Spinal cord (tissue), 10 donors: ENCODE results near the gene PPM1A. TPM values are rescaled to one million over a fixed set of nuclear protein-coding genes. Genes with fewer than 3 reads are reported as not detected.

Experiments used
- DNase-seq, 6 donors: peaks; one replicate each; pipeline versions ENCODE4 v3.0.0 to v3.0.0-alpha.2; 2013 to 2015; ENCODE audit warnings: low spot score in 6 of 6, low read depth in 4 of 6
- H3K27ac ChIP-seq: one replicate; pipeline ENCODE4 v1.5.1; 2013; ENCODE audit warnings: low read depth, low read length, control low read depth
- H3K27me3 ChIP-seq: one replicate; pipeline ENCODE4 v1.6.1; 2013; ENCODE audit warnings: low read length; ENCODE audit not compliant: control insufficient read depth, insufficient read depth
- H3K36me3 ChIP-seq: one replicate; pipeline ENCODE4 v1.6.1; 2013; ENCODE audit warnings: low read length; ENCODE audit not compliant: control insufficient read depth, insufficient read depth
- H3K4me1 ChIP-seq: one replicate; pipeline ENCODE4 v1.6.1; 2013; ENCODE audit warnings: low read length; ENCODE audit not compliant: control insufficient read depth, insufficient read depth
- H3K4me3 ChIP-seq: one replicate; pipeline ENCODE4 v1.5.1; 2013; ENCODE audit warnings: low read depth, low read length, control low read depth
- H3K9me3 ChIP-seq: one replicate; pipeline ENCODE4 v1.6.1; 2013; ENCODE audit warnings: low read length; ENCODE audit not compliant: control insufficient read depth, insufficient read depth
- WGBS: methylation state at CpG from one replicate; pipeline ENCODE4 v1.1.5; 2013; ENCODE audit warnings: missing lambda C conversion rate; ENCODE audit not compliant: insufficient coverage; 5-methylcytosine and 5-hydroxymethylcytosine counted together
- long read RNA-seq, 4 donors: transcript quantifications; one replicate each; lab custom pipeline, GENCODE V29; 2026
- polyA plus RNA-seq, 2 donors: library from polyadenylated mRNA; unstranded; fragments of 120-200 nt; gene quantifications; one replicate each; pipeline ENCODE4 v1.2.1, GENCODE V29; 2013; ENCODE audit not compliant: insufficient read length in 2 of 2
- total RNA-seq, 2 donors: library from RNA; depleted of rRNA in 1 of 2; stranded (reverse); fragments of 120-200 nt in 1 of 2; fragments of >200 nt in 1 of 2; gene quantifications; one replicate each; pipeline versions ENCODE4 v1.2.3 to v1.2.4, GENCODE V29; 2013 to 2014
- donor health status: healthy.

PPM1A gene
- total RNA-seq (10 to 100 TPM; 33.1 to 91.9 TPM), polyA plus RNA-seq (10 to 100 TPM; 47.3 to 57.6 TPM)
- long read RNA-seq, donor 1, full-length matches to known transcripts: 8 of 8 reads
- long read RNA-seq, donor 1, partial matches to known transcripts: 0 of 8 reads
- long read RNA-seq, donor 1, other reads (novel, unspliced or antisense): 0 of 8 reads
- long read RNA-seq, donor 2, full-length matches to known transcripts: 3 of 3 reads
- long read RNA-seq, donor 2, partial matches to known transcripts: 0 of 3 reads
- long read RNA-seq, donor 2, other reads (novel, unspliced or antisense): 0 of 3 reads
- long read RNA-seq, donor 3, full-length matches to known transcripts: 8 of 8 reads
- long read RNA-seq, donor 3, partial matches to known transcripts: 0 of 8 reads
- long read RNA-seq, donor 3, other reads (novel, unspliced or antisense): 0 of 8 reads
- long read RNA-seq, donor 4, full-length matches to known transcripts: 6 of 6 reads
- long read RNA-seq, donor 4, partial matches to known transcripts: 0 of 6 reads
- long read RNA-seq, donor 4, other reads (novel, unspliced or antisense): 0 of 6 reads

GRCh38 chr14:60248697-60249318 is at the start of gene PPM1A:
PPM1A (plus strand) TSS chr14:60249221; CDS start chr14:60282704, 33,483 bp downstream.
- peak; percentile 83 to 99 (median 90) for DNase-seq
- Histone ChIP-seq H3K4me1 (peaks cover 13% of the 10 kb centered on the region), H3K36me3 (peaks cover 3% of the 10 kb centered on the region), H3K27ac (peak within 1 kb of the TSS; percentile 100), H3K27me3 (no peaks in the 10 kb centered on the region), H3K9me3 (no peaks in the 10 kb centered on the region), H3K4me3 (peak within 1 kb of the TSS; percentile 98)
- WGBS: under 1% methylated on average over 57 of the region's 74 CpGs

- Histone ChIP-seq H3K4me1 (no peaks in the 10 kb centered on the region), H3K4me3 (no peak overlapping the region), H3K27me3 (no peaks in the 10 kb centered on the region), H3K9me3 (no peaks in the 10 kb centered on the region), H3K36me3 (no peaks in the 10 kb centered on the region), H3K27ac (no peak overlapping the region)
- no peak for DNase-seq
These were observed 49.7 kb upstream of the PPM1A start for GRCh38 chr14:60199321-60199720.

- Histone ChIP-seq H3K36me3 (no peaks in the 10 kb centered on the region), H3K9me3 (no peaks in the 10 kb centered on the region), H3K27me3 (no peaks in the 10 kb centered on the region), H3K27ac (no peak overlapping the region), H3K4me3 (no peak overlapping the region), H3K4me1 (no peaks in the 10 kb centered on the region)
- peak in 1 of 6 donors; percentile 26 for DNase-seq
- 27% methylated on average over 3 of the region's 8 CpGs for WGBS
These were observed 44.7 kb upstream of the PPM1A start for GRCh38 chr14:60204104-60204842.

GRCh38 chr14:60204843-60205774 is 43.9 kb upstream of the PPM1A start:
- Histone ChIP-seq H3K27me3 (no peaks in the 10 kb centered on the region), H3K27ac (no peak overlapping the region), H3K4me1 (no peaks in the 10 kb centered on the region), H3K36me3 (no peaks in the 10 kb centered on the region), H3K4me3 (no peak overlapping the region), H3K9me3 (no peaks in the 10 kb centered on the region)
- DNase-seq: no peak
- WGBS: 85% methylated on average over 2 of the region's 6 CpGs

GRCh38 chr14:60206249-60206670 is 42.8 kb upstream of the PPM1A start:
- Histone ChIP-seq H3K36me3 (no peaks in the 10 kb centered on the region), H3K4me3 (no peak overlapping the region), H3K27me3 (no peaks in the 10 kb centered on the region), H3K9me3 (no peaks in the 10 kb centered on the region), H3K4me1 (no peaks in the 10 kb centered on the region), H3K27ac (no peak overlapping the region)
- 81% methylated on average over 4 of the region's 7 CpGs for WGBS
- DNase-seq: no peak

- no peak for DNase-seq
- Histone ChIP-seq H3K27ac (no peak overlapping the region), H3K27me3 (no peaks in the 10 kb centered on the region), H3K36me3 (no peaks in the 10 kb centered on the region), H3K4me1 (no peaks in the 10 kb centered on the region), H3K4me3 (no peak overlapping the region), H3K9me3 (no peaks in the 10 kb centered on the region)
- WGBS: 94% methylated on average over 5 of the region's 6 CpGs
These were observed 42.0 kb upstream of the PPM1A start for GRCh38 chr14:60206837-60207533.

- DNase-seq: no peak
- H3K4me1 ChIP-seq: no peaks in the 10 kb centered on the region
- no peak overlapping the region for H3K27ac ChIP-seq
- no peaks in the 10 kb centered on the region for H3K27me3 ChIP-seq
- no peaks in the 10 kb centered on the region for H3K36me3 ChIP-seq
- WGBS: no CpG with 5 or more reads among the region's 1 CpG
- no peak overlapping the region for H3K4me3 ChIP-seq
- no peaks in the 10 kb centered on the region for H3K9me3 ChIP-seq
These were observed 38.3 kb upstream of the PPM1A start for GRCh38 chr14:60210703-60211102.

- no peak overlapping the region for H3K4me3 ChIP-seq
- no peak overlapping the region for H3K27ac ChIP-seq
- H3K27me3 ChIP-seq: no peaks in the 10 kb centered on the region
- no peaks in the 10 kb centered on the region for H3K36me3 ChIP-seq
- H3K4me1 ChIP-seq: no peaks in the 10 kb centered on the region
- H3K9me3 ChIP-seq: no peaks in the 10 kb centered on the region
- 64% methylated on average over 1 of the region's 3 CpGs for WGBS
- DNase-seq: peak in 2 of 6 donors; percentile 6 to 91
These were observed 37.9 kb upstream of the PPM1A start for GRCh38 chr14:60211153-60211552.
